GM10266 (cell line): ENCODE measurements around the gene IL13RA2.

ENCODE experiments used
- DNase-seq: peaks from one replicate; pipeline ENCODE4 v3.0.0; 2012; ENCODE audit errors: extremely low spot score
- TF ChIP-seq, protein P1 (sequence below): IDR thresholded peaks from 2 replicates; pipeline ENCODE4 v1.5.1; 2012; ENCODE audit warnings: mild to moderate bottlenecking, low read depth; ENCODE audit not compliant: control insufficient read depth, insufficient read depth; ENCODE audit errors: missing control alignments

IL13RA2 gene

DNA sequence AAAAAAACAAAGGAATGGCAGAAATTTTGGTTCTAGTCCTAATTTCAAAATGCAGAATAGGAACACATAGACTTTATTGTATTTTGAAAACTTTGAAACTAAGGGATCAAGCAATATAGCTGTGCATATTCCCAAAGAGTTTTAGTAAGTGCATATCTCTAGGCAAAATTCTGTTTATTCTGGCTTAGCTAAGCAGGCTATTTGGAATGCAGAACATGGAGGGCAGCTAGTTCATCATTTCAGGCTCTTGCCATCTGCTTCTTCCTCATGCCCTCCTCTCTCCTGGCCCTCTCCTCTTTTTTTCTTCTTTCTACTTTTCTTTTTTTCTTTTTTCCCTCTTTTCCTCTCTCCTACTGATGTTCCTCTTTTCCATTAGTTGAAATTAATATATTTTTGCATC lies 12.0 kb upstream of the IL13RA2 start:
- DNase-seq, result no peak
- TF ChIP-seq, protein P1, sequence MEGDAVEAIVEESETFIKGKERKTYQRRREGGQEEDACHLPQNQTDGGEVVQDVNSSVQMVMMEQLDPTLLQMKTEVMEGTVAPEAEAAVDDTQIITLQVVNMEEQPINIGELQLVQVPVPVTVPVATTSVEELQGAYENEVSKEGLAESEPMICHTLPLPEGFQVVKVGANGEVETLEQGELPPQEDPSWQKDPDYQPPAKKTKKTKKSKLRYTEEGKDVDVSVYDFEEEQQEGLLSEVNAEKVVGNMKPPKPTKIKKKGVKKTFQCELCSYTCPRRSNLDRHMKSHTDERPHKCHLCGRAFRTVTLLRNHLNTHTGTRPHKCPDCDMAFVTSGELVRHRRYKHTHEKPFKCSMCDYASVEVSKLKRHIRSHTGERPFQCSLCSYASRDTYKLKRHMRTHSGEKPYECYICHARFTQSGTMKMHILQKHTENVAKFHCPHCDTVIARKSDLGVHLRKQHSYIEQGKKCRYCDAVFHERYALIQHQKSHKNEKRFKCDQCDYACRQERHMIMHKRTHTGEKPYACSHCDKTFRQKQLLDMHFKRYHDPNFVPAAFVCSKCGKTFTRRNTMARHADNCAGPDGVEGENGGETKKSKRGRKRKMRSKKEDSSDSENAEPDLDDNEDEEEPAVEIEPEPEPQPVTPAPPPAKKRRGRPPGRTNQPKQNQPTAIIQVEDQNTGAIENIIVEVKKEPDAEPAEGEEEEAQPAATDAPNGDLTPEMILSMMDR, result no peak

DNA sequence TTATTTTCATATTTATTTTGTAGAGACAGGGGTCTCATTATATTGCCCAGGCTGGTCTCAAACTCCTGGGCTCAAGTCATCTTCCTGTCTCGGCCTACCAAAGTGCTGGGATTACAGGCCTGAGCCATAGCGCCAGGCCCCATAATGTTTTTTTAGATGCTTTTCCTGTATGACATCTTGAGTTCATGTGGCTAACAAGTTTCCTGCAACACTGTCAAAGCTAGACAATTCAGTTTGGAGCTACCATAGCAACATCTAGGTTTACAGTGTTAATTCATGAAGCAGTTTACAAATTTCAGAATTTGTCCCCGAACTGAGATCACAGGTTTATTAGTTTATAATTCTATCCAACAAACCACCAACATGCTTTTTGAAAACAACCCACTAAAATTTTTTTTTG lies 6.4 kb upstream of the IL13RA2 start:
- TF ChIP-seq, protein P1, result no peak
- no peak for DNase-seq

DNA sequence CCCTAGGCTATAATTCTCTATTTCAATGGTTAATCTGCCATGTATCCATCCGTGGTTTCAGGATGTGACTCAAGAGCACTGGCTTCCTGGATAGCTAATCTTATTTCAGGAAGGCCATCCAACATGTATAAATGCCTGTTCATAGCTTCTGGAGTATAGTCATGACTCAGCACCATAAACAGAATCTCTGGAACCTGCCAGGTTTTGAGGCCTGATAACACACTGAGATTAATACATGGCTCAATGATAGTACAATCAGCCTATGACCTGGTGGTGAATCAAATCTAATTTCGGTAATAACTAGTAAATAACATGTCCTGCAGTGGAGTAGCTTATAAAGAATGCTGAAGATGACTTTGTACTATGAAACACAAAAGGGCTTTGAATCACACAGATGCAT lies 5.7 kb upstream of the IL13RA2 start:
- TF ChIP-seq, protein P1, result no peak
- DNase-seq, result no peak

DNA sequence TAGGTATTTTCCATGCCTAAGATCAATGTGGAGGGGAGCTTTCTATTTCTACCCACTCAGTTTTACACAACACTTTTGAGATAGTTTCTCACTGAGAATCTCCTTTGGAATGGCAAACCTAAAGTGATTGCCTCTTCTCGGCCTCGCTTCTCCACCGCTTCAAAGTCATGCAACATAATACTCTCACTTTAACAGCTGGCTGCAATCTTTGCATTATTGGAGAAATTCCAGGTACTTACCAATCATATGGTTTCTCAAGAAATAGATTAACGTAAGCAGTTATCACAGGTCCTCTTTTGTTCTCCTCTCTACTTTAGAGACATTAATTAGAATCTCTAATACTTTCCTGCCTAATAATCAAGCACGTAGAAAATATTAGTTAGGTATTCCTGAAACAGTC lies 3.7 kb upstream of the IL13RA2 start:
- no peak for DNase-seq
- TF ChIP-seq, protein P1, result no peak

DNA sequence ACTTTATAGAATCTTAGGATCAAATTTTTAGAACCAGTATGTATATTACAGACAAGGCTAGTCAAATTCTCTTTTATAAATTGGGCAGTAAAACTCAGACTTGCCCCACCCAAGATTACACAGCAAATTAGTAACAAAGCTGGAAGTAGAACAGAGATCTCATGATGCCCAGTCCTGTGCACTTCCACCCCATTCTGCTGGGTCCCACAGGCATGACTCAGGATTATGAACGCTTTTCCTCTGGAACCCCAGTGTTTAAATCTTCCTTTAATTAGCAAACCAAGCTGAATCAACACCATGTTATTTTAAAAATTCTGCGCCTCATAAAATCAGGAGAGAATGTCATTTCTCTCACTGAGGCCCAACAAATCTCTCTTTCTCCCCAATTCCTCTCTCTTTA lies 1.5 kb upstream of the IL13RA2 start:
- DNase-seq, result no peak

DNA sequence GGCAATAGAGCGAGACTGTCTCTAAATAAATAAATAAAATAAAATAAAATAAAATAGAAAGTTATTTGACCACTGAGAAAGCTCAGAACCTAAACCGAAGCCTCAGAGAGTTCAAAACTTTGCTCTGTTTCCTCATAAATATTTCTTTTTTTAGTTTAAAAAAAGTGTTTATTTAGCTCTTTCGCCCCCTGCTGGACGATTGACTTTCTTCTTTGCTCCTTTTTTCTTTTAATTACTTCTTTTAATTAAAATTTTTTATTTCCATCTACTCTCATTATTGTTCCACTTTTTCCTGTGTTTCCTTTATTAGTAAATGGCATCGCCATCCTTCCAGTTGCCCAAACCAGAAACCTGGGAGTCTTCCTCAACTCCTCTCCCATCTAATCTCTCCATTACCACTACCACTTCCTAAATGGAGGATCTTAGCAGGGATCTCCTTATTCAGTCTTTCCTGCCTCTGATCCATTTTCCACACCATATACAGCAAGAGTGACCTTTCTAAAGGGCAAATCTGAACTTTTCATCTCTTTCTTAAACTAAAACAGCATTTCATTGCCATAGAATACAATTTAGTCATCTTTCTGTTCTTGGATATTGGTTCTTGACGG lies 728 bp upstream of the IL13RA2 start:
- DNase-seq, result no peak
- TF ChIP-seq, protein P1, result no peak

More for the DNA sequence above, 1.5 kb upstream of the IL13RA2 start:
- TF ChIP-seq, protein P1, result no peak

DNA sequence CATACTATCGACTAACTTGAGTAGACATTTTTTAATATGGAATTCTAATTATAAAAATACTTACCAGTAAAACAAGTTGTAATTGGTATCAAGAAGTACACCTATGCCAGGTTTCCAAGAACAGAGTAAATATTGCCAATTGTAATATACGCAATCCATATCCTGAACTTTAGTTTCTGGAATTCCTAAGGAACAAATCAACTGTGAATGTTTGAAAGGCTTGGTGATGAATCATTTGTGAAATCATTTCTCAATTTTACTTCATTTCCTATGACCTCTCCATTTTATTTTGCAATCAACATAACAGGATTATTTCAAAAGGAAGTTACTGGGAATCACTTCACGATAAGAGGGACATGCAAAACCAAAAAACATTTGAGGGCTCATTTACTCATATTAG lies 3.7 kb downstream of the IL13RA2 start:
- no peak for DNase-seq
- TF ChIP-seq, protein P1, result no peak
